Esophagus mucosa (tissue), 1 donor: ENCODE measurements around the gene LSM14B. TPM values are rescaled to one million over a fixed set of nuclear protein-coding genes. Genes with fewer than 3 reads are reported as not detected.
"Not testable (repeated sequence)": the region's sequence is repeated elsewhere in the genome, so short reads cannot be mapped to it uniquely, and the experiment has no call there.

Experiments
- ATAC-seq: fragments of 200-7000 bp; cut with Tn5 transposase; one replicate; pipeline ENCODE4 v1.9.1; 2020
- total RNA-seq: library from RNA; stranded (reverse); gene quantifications from one replicate; pipeline ENCODE4 v1.2.4, GENCODE V29; 2023
- donor health status: DM: yes; HTN: yes; CAD: no.

LSM14B gene
- total RNA-seq, 1 donor from 2014 or later = 28.7 TPM

DNA sequence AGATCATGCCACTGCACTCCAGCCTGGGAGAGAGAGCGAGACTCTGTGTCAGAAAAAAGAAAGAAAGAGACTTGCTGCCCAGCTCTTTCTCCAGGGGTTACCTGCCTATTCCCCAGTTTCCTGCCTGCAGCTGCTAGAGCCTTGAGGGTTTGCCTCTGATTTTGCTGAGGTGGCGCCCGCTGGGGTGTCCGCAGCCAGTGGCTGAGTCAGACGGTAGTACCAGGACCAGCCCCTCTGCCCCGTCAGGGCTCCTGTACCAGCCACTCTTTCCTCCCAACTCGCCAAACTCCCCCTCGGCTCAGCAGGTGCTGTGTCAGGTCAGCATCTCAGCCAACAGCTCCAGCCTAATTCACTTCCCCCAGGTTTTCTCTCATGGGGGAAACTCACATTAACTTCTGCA lies 7.4 kb upstream of the LSM14B start:
- ATAC-seq = no peak

DNA sequence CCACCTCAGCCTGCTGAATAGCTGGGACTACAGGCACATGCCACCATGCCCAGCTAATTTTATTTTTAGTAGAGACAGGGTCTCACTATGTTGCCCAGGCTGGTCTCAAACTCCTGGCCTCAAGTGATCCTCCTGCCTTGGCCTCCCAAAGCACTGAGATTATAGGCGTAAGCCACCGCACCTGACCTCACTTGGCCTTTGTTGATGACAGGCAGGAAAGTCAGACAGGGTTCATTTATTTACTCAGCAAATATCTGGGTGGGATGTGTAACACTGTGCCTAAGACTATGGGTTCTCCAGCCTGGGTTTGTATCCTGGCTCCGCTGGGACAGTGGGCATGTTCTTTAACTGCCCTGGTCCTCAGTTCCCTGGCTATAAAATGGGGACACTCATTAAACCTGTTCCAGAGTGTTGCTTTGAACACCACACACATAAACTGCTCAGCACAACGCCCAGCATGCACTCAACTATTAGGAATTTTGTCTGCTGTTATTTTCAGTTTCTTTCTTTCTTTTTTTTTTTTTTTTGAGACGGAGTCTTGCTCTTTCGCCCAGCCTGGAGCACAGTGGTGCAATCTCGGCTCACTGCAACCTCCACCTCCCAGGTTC lies 6.4 kb upstream of the LSM14B start:
- not testable (repeated sequence) for ATAC-seq

DNA sequence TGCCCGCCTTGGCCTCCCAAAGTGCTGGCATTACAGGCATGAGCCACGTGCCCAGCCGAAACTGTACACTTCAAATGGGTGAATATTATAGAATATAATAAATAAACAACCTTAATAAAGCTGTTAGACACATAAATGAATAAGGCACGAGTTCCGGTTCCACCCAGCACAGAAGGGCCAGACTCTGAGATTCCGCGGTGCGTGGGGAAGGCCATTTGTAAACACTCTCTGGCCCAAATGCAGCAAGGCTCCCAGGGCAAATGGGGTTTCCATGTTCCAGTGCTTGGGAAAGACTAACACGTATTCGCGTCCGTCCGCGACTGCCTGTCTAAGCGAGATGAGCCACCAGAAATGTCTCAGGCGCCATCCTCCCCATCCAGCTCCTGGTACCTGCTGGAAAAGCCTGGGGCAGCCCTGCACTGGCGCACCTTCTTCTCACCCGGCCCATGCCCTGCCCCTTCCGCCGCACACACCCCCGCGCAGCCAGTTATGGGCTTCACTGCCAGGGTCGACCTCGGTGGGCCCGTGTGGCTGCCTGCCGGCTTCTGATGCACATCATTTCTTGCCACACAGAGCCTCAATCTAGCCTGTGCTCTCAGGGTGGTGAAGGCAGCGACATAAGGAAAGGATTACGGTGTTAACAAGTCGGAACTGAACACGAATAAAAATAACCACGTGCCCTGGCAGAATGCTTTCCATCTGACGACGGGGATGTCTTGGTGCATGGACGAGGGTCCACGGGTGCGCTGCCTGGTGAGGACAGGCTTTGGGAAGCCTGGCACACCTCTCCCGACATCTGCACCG lies 5.5 kb upstream of the LSM14B start:
- ATAC-seq = no peak

DNA sequence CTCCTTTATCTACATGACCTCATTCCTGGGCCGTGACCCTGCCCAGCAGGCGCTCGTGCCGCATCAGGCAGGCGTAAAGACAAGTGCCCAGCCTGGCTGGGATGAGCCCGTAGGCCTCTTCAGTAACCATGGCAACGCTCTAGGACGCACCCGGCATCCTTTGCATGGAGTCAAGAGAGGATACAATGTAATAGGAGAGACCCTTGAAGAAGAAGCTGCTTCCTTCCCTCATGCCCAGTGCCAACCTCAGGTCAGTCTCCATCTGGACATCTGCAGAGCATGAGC lies 5.0 kb upstream of the LSM14B start:
- no peak for ATAC-seq

DNA sequence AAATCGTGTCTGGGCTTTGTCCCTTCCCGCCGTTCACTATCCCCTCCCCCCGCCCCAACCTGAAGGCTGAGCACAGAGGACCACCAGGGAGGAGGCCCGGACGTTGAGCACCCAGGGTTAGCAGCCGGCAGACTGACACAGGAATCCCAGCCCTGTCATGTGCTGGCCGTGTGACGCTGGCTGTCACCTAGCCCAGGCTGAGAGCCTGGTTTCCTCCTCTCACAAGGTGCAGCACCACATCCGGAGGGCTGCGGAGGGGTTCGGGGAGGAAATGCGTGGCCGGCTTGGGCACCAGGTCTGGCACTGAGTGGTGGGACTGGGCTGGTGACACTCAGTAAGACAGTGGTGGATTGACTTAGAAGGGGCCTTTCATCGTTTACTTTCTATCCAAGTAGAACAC lies 4.6 kb upstream of the LSM14B start:
- no peak for ATAC-seq

DNA sequence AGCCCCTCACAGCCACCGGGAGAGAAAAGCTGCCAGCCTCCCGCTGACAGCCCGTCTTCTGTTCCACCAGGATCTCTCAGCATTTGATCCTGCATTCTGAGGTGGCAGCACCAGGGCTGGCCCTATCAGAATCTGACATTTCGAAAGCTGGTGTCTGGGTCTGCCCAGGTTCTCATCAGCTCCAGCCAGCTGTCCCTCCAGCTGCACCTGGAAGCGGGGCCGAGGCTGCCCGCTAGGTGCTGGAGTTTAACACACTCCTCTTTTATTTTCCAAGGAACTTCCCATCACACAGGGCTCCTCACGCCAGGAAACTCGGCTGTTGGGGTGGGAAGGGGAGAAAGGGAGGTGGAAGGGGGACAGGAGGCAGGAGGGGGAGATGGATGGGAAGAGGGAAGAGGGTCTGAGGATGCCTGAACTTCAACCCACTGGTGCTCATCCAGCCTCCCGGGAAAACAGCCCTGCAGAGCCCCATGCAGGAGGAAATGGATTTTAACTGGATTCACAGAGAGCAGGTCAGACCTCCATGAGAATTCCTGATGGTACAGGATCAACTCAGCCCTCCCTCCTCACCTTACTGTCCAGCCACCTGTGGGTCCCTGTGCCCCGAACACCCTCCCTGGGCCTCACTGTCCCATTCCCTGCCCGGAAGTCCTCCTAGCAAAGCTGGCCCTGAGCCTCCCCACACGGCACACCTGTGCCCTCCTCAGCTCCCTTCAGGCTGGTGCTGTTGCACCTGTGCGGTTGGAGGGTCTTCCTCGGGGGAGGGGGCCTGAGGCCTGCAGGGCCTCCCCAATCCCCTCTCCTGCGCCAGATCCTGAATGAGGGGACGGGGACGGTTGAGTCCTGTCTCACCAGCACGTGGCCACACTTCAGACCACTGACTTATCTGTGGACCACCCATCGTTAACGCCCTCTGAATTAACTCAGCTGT lies 3.9 kb upstream of the LSM14B start:
- no peak for ATAC-seq

DNA sequence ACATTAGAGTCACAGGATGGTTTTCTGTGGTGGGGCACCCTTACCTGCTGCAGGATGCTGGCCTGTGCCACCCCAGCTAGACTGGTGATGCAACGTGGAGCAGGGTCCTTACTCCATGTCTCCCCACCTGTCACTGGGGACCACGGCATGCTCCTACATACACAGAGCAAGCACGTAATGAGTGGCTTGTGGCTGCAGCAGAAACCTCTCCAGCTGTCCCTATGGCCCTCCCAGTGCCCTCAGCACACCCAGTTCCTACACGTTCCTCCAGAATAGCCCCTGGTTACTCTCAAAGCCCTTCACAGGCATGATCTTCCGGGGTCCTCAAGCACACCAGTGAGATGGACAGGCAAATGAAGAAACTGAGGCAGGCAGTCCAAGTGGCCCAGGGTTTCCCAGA lies 3.2 kb upstream of the LSM14B start:
- no peak for ATAC-seq

DNA sequence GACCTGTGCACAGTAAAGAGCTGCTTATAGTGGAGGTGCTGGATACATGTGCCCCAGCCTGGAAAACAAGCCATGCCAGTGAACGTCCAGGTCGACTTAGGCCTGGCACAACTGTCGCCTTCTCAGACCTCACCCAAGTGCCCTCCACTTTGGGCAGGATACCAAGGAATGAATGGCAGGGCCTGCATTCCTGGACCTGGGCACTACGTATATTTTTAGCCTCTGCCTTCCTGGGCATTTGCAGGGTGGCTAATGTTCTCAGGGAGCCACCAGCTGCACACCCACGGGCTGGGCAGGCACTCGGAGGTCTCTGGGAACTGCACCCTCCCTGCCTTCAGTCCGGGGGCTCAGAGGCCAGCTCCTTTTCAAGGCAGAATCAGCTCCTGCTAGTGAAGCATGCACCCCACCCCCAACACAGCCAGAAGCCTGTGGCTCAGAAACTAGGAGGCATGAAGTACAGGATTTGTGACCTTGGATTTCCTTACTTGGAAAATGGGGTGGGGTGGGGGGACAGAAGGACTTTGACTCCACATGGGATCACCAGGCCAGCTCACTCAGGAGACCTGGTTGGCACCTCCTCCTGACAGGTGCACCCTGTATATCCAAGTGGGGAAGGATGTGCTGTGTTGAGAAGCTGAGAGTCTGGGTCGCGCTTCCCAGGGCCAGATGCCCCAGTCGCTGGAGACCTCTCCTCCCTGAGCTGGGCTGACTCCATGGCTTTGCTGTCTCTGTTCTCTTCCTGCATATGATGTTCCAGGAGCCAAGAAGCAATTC lies 2.5 kb upstream of the LSM14B start:
- ATAC-seq = no peak

DNA sequence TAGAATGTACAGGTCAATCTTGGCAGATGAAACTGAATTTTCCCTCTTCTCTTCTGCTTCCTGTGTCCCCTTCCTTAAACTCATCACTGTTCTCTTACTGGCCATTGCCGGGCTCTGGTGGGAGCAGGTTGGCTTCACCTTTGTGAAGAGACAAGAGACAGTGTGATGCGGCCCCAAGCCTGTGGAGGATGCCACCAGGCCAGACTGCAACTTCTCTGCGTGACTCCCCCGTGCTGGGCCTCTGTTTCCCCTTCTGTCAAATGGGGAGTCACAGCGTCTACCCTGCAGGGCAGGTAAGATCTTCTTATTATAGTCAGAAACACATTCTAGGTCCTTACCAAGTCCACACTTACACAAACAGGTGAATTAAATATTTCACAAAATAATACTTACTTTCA lies 1.9 kb upstream of the LSM14B start:
- ATAC-seq = no peak

DNA sequence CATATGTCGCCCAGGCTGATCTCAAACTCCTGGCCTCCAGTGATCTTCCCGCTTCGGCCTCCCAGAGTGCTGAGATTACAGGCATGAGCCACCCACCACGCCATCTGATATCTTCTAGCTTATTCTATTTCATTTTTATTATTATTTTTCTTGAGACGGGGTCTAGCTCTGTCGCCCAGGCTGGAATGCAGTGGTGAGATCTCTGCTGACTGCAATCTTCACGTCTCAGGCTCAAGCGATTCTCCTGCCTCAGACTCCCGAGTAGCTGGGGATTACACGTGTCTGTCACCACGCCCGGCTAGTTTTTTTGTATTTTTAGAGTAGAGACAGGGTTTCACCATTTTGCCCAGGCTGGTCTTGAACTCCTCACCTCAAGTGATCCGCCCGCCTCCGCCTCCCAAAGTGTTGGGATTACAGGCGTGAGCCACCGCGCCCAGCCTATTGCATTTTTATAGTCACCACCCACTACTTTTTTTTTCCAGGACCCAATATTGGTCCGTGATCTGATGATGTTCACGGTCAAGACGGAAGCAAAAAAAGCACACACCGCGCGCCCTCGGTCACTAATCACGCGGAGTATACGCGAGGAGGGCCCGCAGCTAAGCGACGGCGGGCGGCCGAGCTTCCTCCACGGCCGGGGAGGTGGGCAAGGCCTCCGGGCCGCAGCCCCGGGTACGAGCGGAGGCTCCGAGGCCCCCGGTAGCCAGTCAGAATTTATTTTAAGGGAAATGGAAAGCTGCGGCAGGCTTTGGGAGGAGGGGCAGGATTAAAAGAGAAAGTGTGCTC lies 1.1 kb upstream of the LSM14B start:
- ATAC-seq = peak; percentile 2

DNA sequence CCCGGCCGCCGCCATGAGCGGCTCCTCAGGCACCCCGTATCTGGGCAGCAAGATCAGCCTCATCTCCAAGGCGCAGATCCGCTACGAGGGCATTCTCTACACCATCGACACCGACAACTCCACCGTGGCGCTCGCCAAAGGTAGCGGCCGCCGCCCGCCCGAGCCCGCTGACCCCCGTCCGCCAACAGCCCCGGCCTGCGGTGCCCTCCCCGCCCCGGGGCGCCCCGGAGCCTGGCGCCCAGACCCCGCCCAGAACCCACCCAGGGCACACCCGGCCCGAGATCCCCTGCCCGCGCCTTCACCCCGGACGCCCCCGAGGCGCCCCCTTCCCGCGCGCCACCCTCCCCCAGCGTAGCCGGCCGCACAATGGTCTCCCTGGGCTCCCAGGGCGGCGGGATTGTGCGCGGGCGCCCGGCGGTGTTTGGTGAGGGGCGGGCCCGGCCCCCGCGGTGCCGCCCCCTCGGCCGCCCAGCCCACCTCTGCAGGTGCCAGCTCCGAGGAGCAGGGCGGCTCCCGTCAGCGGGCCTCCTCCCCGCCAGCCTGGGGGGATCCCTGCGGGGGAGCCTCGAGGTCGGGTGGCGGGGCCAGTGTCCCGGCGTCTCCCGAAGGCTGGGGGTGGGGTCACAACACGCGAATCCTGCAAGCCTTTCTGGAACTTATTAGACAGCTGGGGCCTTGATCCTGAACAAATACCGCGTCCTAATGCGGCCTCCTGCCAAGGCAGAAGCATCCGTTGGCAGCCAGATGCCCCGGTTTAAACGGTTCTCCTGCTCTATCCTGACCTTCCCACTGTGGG lies 577 bp downstream of the LSM14B start:
- ATAC-seq = peak; percentile 18

DNA sequence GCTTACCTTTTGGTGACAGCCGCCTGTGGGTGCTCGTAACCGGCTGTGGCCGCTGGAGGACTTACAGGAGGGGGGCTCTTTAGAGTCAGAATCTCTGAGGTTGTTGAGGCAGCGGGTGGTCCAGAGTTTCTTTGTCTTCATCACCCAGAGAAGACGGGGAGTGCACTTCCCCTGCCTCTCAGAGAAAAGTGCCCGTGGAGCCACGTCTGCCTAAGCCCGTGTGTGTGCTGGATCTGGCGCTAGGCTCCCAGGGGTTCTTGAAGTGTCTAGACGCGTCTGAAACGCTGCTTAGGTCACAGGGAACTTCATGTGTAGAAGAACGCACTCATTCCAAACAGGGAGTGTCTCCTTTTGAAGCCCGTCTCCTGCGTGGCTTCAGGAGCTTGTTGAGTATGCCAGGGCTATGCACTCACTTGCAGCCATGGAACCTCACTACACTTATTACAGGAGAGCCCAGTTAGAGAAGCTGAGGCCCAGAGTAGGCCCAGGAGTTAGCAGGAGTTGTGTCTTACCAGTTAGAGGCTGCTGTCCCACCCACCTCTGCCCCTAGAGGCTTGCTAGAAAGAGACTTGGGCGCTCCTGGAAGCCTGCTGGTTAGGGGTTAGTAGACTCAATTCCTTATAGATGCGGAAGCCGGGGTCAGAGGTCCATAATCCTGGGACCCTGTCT lies 1.3 kb downstream of the LSM14B start:
- ATAC-seq = no peak

DNA sequence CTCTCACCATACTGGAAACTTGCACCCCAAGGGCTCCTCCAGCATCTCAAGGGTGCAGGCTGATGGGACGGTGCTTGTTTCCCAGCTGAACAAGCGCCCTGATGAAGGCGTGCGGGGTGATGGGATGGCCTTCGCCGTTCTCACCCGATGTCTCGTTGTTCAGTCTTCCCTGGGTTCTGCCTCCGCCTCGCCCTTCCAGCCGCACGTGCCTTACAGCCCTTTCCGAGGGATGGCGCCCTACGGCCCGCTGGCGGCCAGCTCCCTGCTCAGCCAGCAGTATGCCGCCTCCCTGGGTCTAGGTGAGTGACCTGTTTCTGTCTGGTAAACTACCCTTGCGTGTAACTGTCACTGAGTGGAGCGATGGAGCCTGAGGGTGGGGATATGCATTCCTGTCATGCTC lies 3.9 kb downstream of the LSM14B start:
- no peak for ATAC-seq

DNA sequence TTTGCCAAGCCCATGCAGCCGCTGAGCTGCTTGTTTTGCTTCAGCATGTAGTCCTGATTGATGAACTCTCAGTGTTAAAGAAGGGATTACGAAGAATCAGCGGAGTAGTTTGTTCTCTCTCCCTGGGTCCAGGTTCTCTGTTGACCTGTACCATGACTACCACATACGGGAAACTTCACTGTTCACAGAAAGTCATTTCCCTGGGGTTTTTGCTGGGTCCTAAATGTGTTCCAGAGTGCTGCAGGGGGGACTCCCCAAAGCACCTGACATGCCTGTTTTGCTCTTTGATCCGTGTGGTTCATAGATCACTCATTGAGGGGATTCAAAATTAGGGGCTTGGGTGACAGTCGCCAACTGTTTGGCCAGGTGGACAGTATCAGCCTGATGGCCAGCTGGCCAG lies 5.5 kb downstream of the LSM14B start:
- no peak for ATAC-seq

DNA sequence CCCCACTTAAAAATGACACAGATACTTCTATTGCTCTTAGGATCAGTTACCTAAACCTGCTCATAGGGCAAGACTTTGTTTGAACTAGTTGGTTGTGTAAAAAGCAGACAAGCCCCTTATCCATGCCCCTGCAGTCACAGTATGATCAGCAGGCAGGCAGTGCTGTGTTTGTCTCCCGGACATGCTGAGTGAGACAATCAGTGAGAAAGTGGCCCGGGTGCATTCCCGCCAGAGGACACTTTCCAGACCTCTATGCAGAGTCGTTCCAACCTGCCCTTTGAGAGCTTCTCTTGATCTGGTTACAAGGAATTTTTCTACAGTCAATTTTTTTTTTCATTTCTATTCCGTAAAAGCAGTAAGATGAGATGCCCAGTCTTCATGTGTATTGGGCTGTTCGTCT lies 6.2 kb downstream of the LSM14B start:
- no peak for ATAC-seq

DNA sequence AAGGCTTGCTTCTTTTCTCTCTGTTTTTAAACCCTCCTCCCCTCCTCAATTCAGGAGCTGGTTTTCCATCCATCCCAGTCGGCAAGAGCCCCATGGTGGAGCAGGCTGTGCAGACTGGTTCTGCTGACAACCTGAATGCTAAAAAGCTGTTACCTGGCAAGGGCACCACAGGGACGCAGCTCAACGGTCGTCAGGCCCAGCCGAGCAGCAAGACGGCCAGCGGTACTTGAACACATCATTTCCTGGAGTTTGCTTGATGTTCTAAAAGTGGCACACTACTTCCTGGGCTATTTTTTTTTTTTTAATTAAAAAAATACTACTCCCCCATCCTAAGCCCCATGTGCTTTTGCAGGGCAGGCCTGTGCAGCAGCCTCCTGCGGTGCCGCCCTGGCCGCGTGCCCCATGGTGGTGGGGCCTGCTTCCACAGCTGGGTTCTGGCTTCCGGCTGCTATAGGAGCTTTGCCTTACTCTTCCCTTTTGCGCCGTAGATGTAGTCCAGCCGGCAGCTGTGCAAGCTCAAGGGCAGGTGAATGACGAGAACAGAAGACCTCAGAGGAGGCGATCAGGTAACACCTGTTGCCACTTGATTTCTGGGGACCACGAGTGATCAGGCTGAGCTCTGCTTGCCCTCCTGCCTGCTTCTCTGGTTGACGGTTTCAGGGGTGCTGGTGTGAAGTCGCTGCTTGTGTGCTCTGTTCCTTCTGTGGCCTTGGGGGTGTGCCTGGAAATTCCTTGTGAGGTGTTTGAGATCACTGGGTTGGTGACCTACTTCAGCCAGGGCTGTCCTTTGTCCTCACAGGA lies 7.7 kb downstream of the LSM14B start:
- ATAC-seq = no peak

DNA sequence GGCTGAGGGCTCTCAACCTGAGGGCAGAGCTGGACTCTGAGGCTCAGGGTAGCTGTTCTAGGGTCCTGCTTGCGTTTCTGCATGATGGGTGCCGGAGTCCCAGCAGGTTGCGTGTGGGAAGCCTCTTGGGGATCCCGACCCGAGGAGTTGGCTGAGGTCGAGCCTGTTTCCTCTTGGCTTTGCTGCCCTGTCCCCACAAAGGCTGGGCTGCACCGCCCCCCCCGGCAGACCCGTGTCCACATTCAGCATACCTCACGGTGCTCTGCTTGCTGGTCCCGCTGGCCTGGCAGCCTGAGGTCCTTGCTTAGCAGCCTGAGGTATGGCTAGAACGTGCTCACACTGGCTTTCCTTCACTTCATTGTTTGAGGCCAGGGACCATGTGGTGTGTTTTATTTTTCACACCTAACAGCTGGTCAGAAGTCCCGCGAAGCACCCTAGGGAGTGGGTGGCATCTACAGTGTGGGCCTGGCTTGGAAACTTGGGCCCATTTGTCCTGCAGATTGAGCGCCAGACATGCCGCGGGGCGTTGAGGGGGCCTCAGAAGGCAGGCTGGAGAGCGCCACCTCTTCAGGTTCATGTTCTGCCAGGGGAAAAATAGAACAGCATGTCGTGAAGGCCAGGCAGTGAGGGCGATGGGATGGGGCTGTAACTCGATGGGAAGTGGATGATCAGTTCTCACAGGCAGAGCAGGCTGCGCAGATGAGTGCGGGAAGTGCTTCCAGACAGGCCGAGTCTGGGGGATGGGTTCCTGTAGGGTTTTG lies 9.5 kb downstream of the LSM14B start:
- no peak for ATAC-seq

DNA sequence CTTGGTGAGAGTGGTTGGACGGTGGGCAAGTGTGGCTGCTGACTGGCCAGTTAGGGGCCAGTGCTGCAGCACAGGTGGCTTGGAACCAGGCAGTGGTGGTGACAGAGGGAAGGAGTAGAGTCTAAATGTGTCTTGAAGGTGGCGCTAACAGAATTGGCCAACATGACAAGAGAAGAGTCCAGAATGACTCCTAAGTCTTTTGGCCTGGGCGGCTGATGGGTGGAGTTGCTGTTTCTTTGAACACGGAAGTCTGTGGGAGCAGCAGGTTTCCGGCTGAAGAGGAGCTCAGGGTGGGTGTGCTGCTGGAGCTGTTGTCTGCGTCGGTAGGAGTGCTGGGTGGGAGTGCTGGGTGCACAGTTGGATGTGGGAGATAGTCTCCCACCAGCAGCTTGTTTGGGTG lies 10.1 kb downstream of the LSM14B start:
- ATAC-seq = no peak
